Measurements from ENCODE around the gene PDSS2. TPM values are rescaled to one million over a fixed set of nuclear protein-coding genes. Genes with fewer than 3 reads are reported as not detected.

The PDSS2 gene
- total RNA-seq, 1 experiment from 2014 or later: 12.1 TPM

DNA sequence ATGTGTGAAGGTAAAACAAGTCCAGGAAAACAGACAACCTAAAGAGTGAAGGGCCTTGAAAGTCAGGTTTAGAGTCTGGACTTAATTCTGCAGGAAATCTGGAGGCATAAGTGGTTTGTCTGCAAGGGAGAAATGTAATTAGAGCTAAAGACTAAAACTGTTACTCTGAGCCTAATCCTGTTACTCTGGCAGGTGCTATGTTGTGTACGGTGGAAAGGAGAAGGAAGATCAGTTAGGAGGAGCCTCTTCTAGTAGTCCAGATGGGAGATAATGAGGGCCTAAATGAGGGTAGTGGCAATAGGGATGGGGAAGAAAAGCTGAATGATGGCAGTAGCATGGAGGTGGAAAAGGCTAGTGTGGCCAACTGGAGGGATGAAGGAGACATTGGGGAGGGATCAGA is 118.5 kb downstream of the PDSS2 start:
- no CpG with 5 or more reads among the region's 1 CpG for WGBS (ENCODE audit: extremely low coverage, insufficient read length, low lambda C conversion rate)
- Histone ChIP-seq H3K4me1 (ENCODE audit: insufficient read depth, low read length) (no peaks in the 10 kb centered on the region), H3K27me3 (ENCODE audit: insufficient read depth, low read length) (no peaks in the 10 kb centered on the region), H3K18ac (ENCODE audit: insufficient read length, low read depth, low read length) (no peak overlapping the region), H3K23me2 (ENCODE audit: insufficient read length, low read depth, low read length, poor library complexity, severe bottlenecking) (no peaks in the 10 kb centered on the region), H3T11ph (ENCODE audit: low read length) (no peak overlapping the region), H4K8ac (replicated peaks; ENCODE audit: insufficient read length, low read depth, low read length) (no peak overlapping the region), H3K14ac (ENCODE audit: insufficient read depth, low read length) (no peak overlapping the region), H3K4ac (ENCODE audit: low read depth, low read length) (no peak overlapping the region), H3K27ac (ENCODE audit: insufficient read length, low read depth, low read length) (no peak overlapping the region), H2BK12ac (ENCODE audit: insufficient read length, low read depth, low read length) (no peak overlapping the region), H2AK5ac (ENCODE audit: insufficient read length, low read length) (no peak overlapping the region), H3K56ac (ENCODE audit: insufficient read length, low read depth, low read length) (no peak overlapping the region), H4K91ac (ENCODE audit: insufficient read length, low read depth, low read length) (no peak overlapping the region), H3K9ac (ENCODE audit: extremely low read depth, insufficient read length, low read length) (no peak overlapping the region), H3K9me3 (ENCODE audit: control insufficient read depth, low read depth, low read length) (no peaks in the 10 kb centered on the region), H2AFZ (ENCODE audit: low read length) (no peak overlapping the region), H3K79me2 (ENCODE audit: insufficient read depth, low read length) (no peaks in the 10 kb centered on the region), H2BK120ac (ENCODE audit: low read depth, low read length, poor library complexity, severe bottlenecking) (no peak overlapping the region), H2BK5ac (ENCODE audit: insufficient read length, low read length) (no peak overlapping the region), H3K23ac (ENCODE audit: insufficient read length, low read depth, low read length) (no peak overlapping the region), H4K5ac (ENCODE audit: insufficient read length, low read depth, low read length) (no peak overlapping the region), H3K79me1 (ENCODE audit: insufficient read depth, low read depth, low read length, poor library complexity, severe bottlenecking) (no peaks in the 10 kb centered on the region), H2BK15ac (ENCODE audit: low read depth, low read length) (no peak overlapping the region), H2BK20ac (ENCODE audit: low read depth, low read length, poor library complexity, severe bottlenecking) (no peak overlapping the region), H3K4me2 (ENCODE audit: insufficient read depth, insufficient read length, low read length) (no peak overlapping the region), H4K20me1 (ENCODE audit: control insufficient read depth, insufficient read depth, insufficient read length) (no peaks in the 10 kb centered on the region)
- Mint-ChIP-seq H3K4me3 (no peak overlapping the region), H3K4me1 (peaks cover 5% of the 10 kb centered on the region in 2 experiments; a peak in 3 of 4 replicates), H3K27me3 (ENCODE audit: low read depth) (no peaks in the 10 kb centered on the region), H3K27ac (no peak overlapping the region), H3K36me3 (ENCODE audit: insufficient read depth in 1 of 3, low read depth in 3 of 3) (no peaks in the 10 kb centered on the region), H3K9me3 (no peaks in the 10 kb centered on the region)
- no peak for DNase-seq
- TF ChIP-seq, protein P1, sequence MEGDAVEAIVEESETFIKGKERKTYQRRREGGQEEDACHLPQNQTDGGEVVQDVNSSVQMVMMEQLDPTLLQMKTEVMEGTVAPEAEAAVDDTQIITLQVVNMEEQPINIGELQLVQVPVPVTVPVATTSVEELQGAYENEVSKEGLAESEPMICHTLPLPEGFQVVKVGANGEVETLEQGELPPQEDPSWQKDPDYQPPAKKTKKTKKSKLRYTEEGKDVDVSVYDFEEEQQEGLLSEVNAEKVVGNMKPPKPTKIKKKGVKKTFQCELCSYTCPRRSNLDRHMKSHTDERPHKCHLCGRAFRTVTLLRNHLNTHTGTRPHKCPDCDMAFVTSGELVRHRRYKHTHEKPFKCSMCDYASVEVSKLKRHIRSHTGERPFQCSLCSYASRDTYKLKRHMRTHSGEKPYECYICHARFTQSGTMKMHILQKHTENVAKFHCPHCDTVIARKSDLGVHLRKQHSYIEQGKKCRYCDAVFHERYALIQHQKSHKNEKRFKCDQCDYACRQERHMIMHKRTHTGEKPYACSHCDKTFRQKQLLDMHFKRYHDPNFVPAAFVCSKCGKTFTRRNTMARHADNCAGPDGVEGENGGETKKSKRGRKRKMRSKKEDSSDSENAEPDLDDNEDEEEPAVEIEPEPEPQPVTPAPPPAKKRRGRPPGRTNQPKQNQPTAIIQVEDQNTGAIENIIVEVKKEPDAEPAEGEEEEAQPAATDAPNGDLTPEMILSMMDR (conservative IDR thresholded peaks at IDR 0.05): no peak
